SIG-M5 (cell line): ENCODE data around the gene R3HDM4.
A peak's percentile ranks its signal among the peaks of the same experiment; 100 is the strongest.
"Not testable (repeated sequence)": the region's sequence is repeated elsewhere in the genome, so short reads cannot be mapped to it uniquely, and the experiment has no call there.

Source experiments
- DNase-seq: peaks from one replicate; lab custom pipeline; 2025; lab: John Stamatoyannopoulos, UW

The R3HDM4 gene

GRCh38 chr19:913080-913748 is at the start of gene R3HDM4:
TSS of gene R3HDM4 (minus strand) at chr19:913219. CDS start at chr19:913157, 62 bp downstream.
- no peak for DNase-seq

GRCh38 chr19:961866-962620 is 49.0 kb upstream of the R3HDM4 start:
- no peak for DNase-seq

- DNase-seq, result no peak
Observed at GRCh38 chr19:960601-960938, 47.6 kb upstream of the R3HDM4 start.

GRCh38 chr19:960020-960419 is 47.0 kb upstream of the R3HDM4 start:
- no peak for DNase-seq

- DNase-seq, result no peak
Observed at GRCh38 chr19:958967-959855, 46.2 kb upstream of the R3HDM4 start.

- DNase-seq, result not testable (repeated sequence)
Observed at GRCh38 chr19:957578-957977, 44.6 kb upstream of the R3HDM4 start.

- no peak for DNase-seq
Observed at GRCh38 chr19:956766-957440, 43.9 kb upstream of the R3HDM4 start.

GRCh38 chr19:955803-956765 is 43.1 kb upstream of the R3HDM4 start:
- DNase-seq, result no peak

- no peak for DNase-seq
Observed at GRCh38 chr19:954672-955494, 41.9 kb upstream of the R3HDM4 start.

GRCh38 chr19:954272-954671 is 41.3 kb upstream of the R3HDM4 start:
- DNase-seq, result no peak

GRCh38 chr19:953445-954271 is 40.6 kb upstream of the R3HDM4 start:
- no peak for DNase-seq

- DNase-seq, result no peak
Observed at GRCh38 chr19:952680-953444, 39.8 kb upstream of the R3HDM4 start.

GRCh38 chr19:952049-952679 is 39.1 kb upstream of the R3HDM4 start:
- DNase-seq, result no peak

GRCh38 chr19:950352-951066 is 37.5 kb upstream of the R3HDM4 start:
- no peak for DNase-seq

- no peak for DNase-seq
Observed at GRCh38 chr19:948842-949496, 36.0 kb upstream of the R3HDM4 start.

GRCh38 chr19:947707-948539 is 34.9 kb upstream of the R3HDM4 start:
- DNase-seq, result peak; percentile 34
